PC-9 (cell line): ENCODE data around the gene PIM1. TPM values are rescaled to one million over a fixed set of nuclear protein-coding genes. Genes with fewer than 3 reads are reported as not detected.

Experiments
- BruUV-seq: library from RNA; stranded (reverse); fragments of 400-500 nt; replicated peaks from 2 replicates; lab custom pipeline; 2021; lab: Mats Ljungman, UMichigan
- CTCF ChIA-PET: fragments of 300-600 bp; sonication (Branson Sonifier 250); formaldehyde crosslinking; loops from one replicate; lab custom pipeline; 2022; ENCODE audit warnings: antibody characterized with exemption; lab: Charles Lee
- POLR2A ChIA-PET: fragments of 300-600 bp; sonication (Branson Sonifier 250); formaldehyde crosslinking; loops from one replicate; lab custom pipeline; 2022; ENCODE audit warnings: antibody characterized with exemption; ENCODE audit not compliant: unreplicated experiment; lab: Charles Lee
- DNase-seq, 2 experiments: peaks; one replicate each; pipeline versions ENCODE4 v3.0.0 to v3.0.0-alpha.2; 2015 to 2022; ENCODE audit warnings: mixed read lengths in 1 of 2
- H2AFZ ChIP-seq: fragments of 200-600 bp; sonication (generic); 2 replicates; pipeline ENCODE4 v1.8.1; 2017; ENCODE audit warnings: antibody characterized with exemption
- H3F3A ChIP-seq: fragments of 200-600 bp; sonication (generic); 2 replicates; pipeline ENCODE4 v1.8.1; 2017; ENCODE audit warnings: antibody characterized with exemption, mild to moderate bottlenecking, low read depth; ENCODE audit not compliant: insufficient read depth
- H3K27ac ChIP-seq: fragments of 200-600 bp; sonication (generic); 2 replicates; pipeline ENCODE4 v1.6.1; 2016; ENCODE audit warnings: mixed run types
- H3K27me3 ChIP-seq: fragments of 200-600 bp; sonication (generic); 2 replicates; pipeline ENCODE4 v1.6.1; 2016; ENCODE audit warnings: low read depth, mixed run types; ENCODE audit not compliant: insufficient read depth
- H3K36me3 ChIP-seq: fragments of 200-600 bp; sonication (generic); 2 replicates; pipeline ENCODE4 v1.6.1; 2016; ENCODE audit warnings: low read depth, mixed run types
- H3K4me1 ChIP-seq: fragments of 200-600 bp; sonication (generic); replicated peaks from 2 replicates; pipeline ENCODE4 v1.6.1; 2016; ENCODE audit warnings: mixed run types; ENCODE audit not compliant: insufficient read depth
- H3K4me2 ChIP-seq: fragments of 200-600 bp; sonication (generic); 2 replicates; pipeline ENCODE4 v1.6.1; 2017; ENCODE audit warnings: mixed run types
- H3K4me3 ChIP-seq: fragments of 200-600 bp; sonication (generic); 2 replicates; pipeline ENCODE4 v1.6.1; 2016; ENCODE audit warnings: mixed run types
- H3K79me2 ChIP-seq: fragments of 200-600 bp; sonication (generic); 2 replicates; pipeline ENCODE4 v1.6.1; 2017; ENCODE audit warnings: low read depth, mixed run types
- H3K9me2 ChIP-seq: fragments of 200-600 bp; sonication (generic); 2 replicates; pipeline ENCODE4 v1.8.1; 2017; ENCODE audit warnings: mild to moderate bottlenecking; ENCODE audit not compliant: insufficient read depth
- H3K9me3 ChIP-seq: fragments of 200-600 bp; sonication (generic); 2 replicates; pipeline ENCODE4 v1.8.1; 2016; ENCODE audit warnings: low read depth; ENCODE audit not compliant: insufficient read depth
- H4K20me1 ChIP-seq: fragments of 200-600 bp; sonication (generic); 2 replicates; pipeline ENCODE4 v1.8.1; 2017; ENCODE audit not compliant: insufficient read depth
- CTCF ChIP-seq: fragments of 200-600 bp; sonication (generic); conservative IDR thresholded peaks from 2 replicates; pipeline ENCODE4 v1.6.1; 2017; ENCODE audit warnings: mixed run types, antibody characterized with exemption, mild to moderate bottlenecking, moderate library complexity
- EZH2 ChIP-seq: fragments of 200-600 bp; sonication (generic); IDR thresholded peaks from 2 replicates; pipeline ENCODE4 v1.8.0; 2017; ENCODE audit warnings: antibody characterized with exemption, low read depth
- intact Hi-C: fragments of 100-400 bp; cut with micrococcal nuclease; formaldehyde crosslinking; loops from one replicate; pipeline ENCODE4 v1.10.0; 2022; ENCODE audit not compliant: unreplicated experiment
- total RNA-seq: library from RNA; stranded (reverse); gene quantifications from 2 replicates; pipeline ENCODE4 v1.2.3, GENCODE V29; 2021

Gene PIM1
- total RNA-seq, 1 experiment from 2014 or later, result 51.0 TPM

DNA sequence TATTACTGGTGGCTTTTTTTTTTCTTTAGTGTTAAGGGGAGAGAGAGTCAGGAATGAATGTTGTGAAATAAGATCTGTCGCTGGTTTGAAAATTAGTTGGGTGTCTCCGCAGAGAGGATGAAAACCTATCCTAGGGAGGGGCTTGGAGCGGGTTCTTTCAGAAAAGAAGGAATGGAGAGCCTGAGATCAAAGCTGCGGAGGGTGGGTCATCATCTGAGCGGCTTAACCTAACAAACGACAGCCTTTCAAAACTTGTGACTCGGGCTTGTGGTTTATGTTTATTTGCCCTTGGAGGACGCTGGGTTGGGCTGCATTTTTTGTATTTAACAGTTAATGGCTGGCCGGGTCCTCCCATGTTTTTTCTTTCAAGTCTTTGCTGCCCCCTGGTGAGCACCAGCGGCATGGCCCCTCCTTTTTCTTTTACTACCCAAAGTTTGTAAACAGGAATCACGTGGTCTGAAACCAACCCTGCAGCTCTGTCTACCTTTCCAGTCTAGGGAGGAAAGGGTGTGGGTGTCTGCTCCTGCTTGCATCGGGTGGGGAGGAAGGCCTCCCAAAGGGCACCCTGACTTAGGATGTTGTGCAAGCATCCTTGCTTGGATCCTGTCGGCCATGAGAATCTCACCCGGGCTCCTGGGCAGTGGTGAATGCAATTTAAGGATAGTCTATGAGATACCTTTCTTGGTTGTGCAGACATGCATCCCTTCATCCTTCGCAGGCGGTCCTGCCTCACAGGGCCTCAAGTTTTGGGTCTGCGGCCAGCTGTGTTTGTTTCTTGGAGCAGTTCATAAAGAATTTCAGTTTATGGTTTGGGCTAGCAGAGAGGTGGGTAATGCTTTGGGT is 2.2 kb downstream of the PIM1 start:
- H3K9me2 ChIP-seq, result no peaks in the 10 kb centered on the region
- DNase-seq, result peak; percentile 92 to 97
- peaks cover 43% of the 10 kb centered on the region for H3K36me3 ChIP-seq
- CTCF ChIA-PET, result interaction anchor here (0.6 to 1.7 kb wide), 10 partner anchors 27 to 186 kb away, joined by 4 to 10 read pairs (median 6); partner anchors contain the start of gene MTCH1
- no peaks in the 10 kb centered on the region for H3K9me3 ChIP-seq
- intact Hi-C loops, result loop anchor here (1.0 kb wide), 8 partner anchors 38 to 154 kb away; no protein-coding TSS in a partner anchor
- peak overlapping the region; percentile 91 for H3K4me2 ChIP-seq
- H3F3A ChIP-seq, result peaks cover 75% of the 10 kb centered on the region
- H3K4me1 ChIP-seq, result peaks cover 33% of the 10 kb centered on the region
- POLR2A ChIA-PET, result interaction anchor here (0.6 to 2.3 kb wide), 4 partner anchors 31 to 101 kb away, joined by 5 to 8 read pairs (median 6); no protein-coding TSS in a partner anchor
- H3K4me3 ChIP-seq, result peak overlapping the region; percentile 64
- peak overlapping the region; percentile 89 for H3K27ac ChIP-seq
- H3K79me2 ChIP-seq, result peaks cover 40% of the 10 kb centered on the region
- H3K27me3 ChIP-seq, result no peaks in the 10 kb centered on the region
- TF ChIP-seq CTCF (peak; percentile 94), EZH2 (no peak)
- BruUV-seq, result no TSS peak
- no peak overlapping the region for H2AFZ ChIP-seq
- peaks cover 31% of the 10 kb centered on the region for H4K20me1 ChIP-seq

DNA sequence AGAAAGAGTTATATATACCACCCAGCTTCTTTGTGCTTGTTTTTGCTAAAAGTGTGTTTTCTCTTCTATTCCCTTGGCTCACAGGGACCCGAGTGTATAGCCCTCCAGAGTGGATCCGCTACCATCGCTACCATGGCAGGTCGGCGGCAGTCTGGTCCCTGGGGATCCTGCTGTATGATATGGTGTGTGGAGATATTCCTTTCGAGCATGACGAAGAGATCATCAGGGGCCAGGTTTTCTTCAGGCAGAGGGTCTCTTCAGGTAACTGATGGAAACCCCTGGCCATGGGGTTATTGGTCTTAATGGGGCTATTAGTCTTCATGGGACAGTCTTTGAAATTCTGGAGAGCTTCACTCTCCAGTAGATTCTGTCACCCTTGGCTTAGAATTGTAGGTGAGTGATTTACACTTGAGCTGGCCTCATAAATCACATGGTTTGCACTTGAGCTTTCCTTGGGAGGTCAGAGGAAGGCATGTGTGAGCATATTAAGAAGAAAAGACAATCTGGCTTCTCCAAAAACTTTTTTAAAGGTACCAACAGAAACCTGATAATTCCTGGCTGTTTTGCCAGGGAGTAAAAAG is 3.0 kb downstream of the PIM1 start:
- peaks cover 43% of the 10 kb centered on the region for H3K36me3 ChIP-seq
- ChIA-PET POLR2A (no interaction called here), CTCF (interaction anchor here (0.6 to 1.7 kb wide), 5 partner anchors 36 to 148 kb away, joined by 4 to 10 read pairs (median 5); no protein-coding TSS in a partner anchor)
- H3K9me3 ChIP-seq, result no peaks in the 10 kb centered on the region
- H3K79me2 ChIP-seq, result peaks cover 40% of the 10 kb centered on the region
- H3K27ac ChIP-seq, result peak overlapping the region; percentile 17; the same call in 1 of the 2 replicates
- H3K4me3 ChIP-seq, result peak overlapping the region; percentile 64; the same call in 1 of the 2 replicates
- peak overlapping the region; percentile 91 for H3K4me2 ChIP-seq
- H3F3A ChIP-seq, result peaks cover 75% of the 10 kb centered on the region
- no peaks in the 10 kb centered on the region for H3K9me2 ChIP-seq
- H4K20me1 ChIP-seq, result peaks cover 31% of the 10 kb centered on the region
- TF ChIP-seq EZH2, result no peak
- no peak for DNase-seq
- no peak overlapping the region for H2AFZ ChIP-seq
- H3K27me3 ChIP-seq, result no peaks in the 10 kb centered on the region
- intact Hi-C loops, result loop anchor here (1.0 kb wide), 8 partner anchors 37 to 155 kb away; no protein-coding TSS in a partner anchor
- no TSS peak for BruUV-seq
- H3K4me1 ChIP-seq, result peaks cover 26% of the 10 kb centered on the region

- Histone ChIP-seq H2AFZ (no peak overlapping the region), H3K4me2 (peak overlapping the region; percentile 91), H3K4me1 (peaks cover 19% of the 10 kb centered on the region), H3K9me2 (no peaks in the 10 kb centered on the region), H3K4me3 (peak overlapping the region; percentile 64; the same call in 1 of the 2 replicates), H4K20me1 (peaks cover 31% of the 10 kb centered on the region), H3K27ac (peak overlapping the region; percentile 17; the same call in 1 of the 2 replicates), H3F3A (peaks cover 71% of the 10 kb centered on the region), H3K27me3 (no peaks in the 10 kb centered on the region), H3K79me2 (peaks cover 40% of the 10 kb centered on the region), H3K9me3 (no peaks in the 10 kb centered on the region), H3K36me3 (peaks cover 43% of the 10 kb centered on the region)
- TF ChIP-seq EZH2 (no peak), CTCF (no peak)
- ChIA-PET CTCF (no interaction called here), POLR2A (no interaction called here)
- DNase-seq, result no peak
- intact Hi-C loops, result no loop called here
- no TSS peak for BruUV-seq
These were observed 3.7 kb downstream of the PIM1 start for GRCh38 chr6:37173493-37174195.
